Neural progenitor cell (in vitro differentiated cells): ENCODE results near the gene CALB2.

ENCODE experiments used
- CTCF ChIP-seq: fragments of 200-600 bp; sonication (generic); IDR thresholded peaks from 2 replicates; pipeline ENCODE4 v1.5.1; 2017; ENCODE audit warnings: antibody characterized with exemption, mild to moderate bottlenecking
- EZH2 ChIP-seq: fragments of 200-600 bp; sonication (generic); IDR thresholded peaks from 2 replicates; pipeline ENCODE4 v1.6.1; 2017; ENCODE audit warnings: antibody characterized with exemption, mild to moderate bottlenecking, moderate library complexity

- TF ChIP-seq CTCF (no peak), EZH2 (no peak)
These were observed 72.7 kb downstream of the CALB2 start for GRCh38 chr16:71431176-71431575.
